ENCODE measurements around the gene CEP72. TPM values are rescaled to one million over a fixed set of nuclear protein-coding genes. Genes with fewer than 3 reads are reported as not detected.

The CEP72 gene
- total and polyA plus RNA-seq, 4 donors: 1.3 to 5.9 (median 2.6) TPM

DNA sequence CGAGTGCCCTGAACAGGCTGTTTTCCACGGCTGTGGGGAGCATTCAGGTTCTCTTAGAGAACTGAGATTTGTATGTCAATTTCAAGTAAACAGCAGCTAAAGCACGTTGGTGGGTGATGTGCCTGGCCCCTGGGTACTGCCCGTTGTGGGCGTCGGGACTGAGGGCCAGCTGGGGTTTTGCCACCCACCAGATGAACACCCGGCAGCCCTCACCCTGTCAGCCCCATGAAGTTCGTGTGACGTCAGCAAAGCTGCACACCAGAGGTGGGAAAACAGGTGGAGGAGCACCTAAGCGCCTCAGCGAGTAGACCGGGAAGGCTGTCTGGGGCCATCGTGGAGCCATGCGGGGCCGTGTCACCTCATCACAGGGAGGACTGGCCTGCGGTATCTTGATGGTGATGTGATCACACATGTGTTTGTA lies 9.2 kb downstream of the CEP72 start:
- DNase-seq (ENCODE audit: low spot score): no peak

DNA sequence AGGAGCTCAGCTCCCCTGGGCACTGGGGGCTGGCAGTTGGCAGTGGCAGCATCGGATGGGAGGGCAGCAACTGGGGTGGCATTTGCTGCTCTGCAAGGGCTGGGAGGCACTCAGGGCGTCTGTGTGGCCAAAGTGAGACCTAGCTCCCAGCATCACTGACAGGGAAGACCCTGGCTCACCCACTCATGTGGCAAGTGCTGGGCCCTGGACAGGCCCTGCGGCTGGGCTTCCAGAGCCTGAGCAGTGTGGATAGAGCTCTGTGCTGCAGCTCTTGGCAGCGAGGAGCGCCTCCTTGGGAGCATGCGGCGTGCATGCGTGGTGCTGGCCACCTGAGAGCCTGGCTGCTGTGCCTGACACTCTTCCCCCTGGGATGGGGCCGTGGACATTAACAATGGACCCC lies 10.2 kb downstream of the CEP72 start:
- no peak overlapping the region for H3K4me3 ChIP-seq (ENCODE audit: low read depth in 1 of 3, low read length in 3 of 3)
- no peak for DNase-seq (ENCODE audit: low spot score)
- H3K27ac ChIP-seq (ENCODE audit: low read depth in 1 of 2, low read length in 2 of 2): no peak overlapping the region
- 96% methylated on average over 9 of the region's 9 CpGs for WGBS
- H3K27me3 ChIP-seq (ENCODE audit: control insufficient read depth in 4 of 4, insufficient read depth in 4 of 4, low read length in 3 of 4): no peaks in the 10 kb centered on the region
- H3K9me3 ChIP-seq (ENCODE audit: control insufficient read depth in 4 of 4, low read length in 3 of 4): no peaks in the 10 kb centered on the region
- H3K36me3 ChIP-seq (ENCODE audit: control insufficient read depth in 4 of 4, insufficient read depth in 3 of 4, low read depth in 1 of 4, low read length in 3 of 4): peaks cover 12 to 47% (median 16%) of the 10 kb centered on the region in 4 donors
- no peak overlapping the region for H3K9ac ChIP-seq (ENCODE audit: low read depth in 1 of 2, low read length in 2 of 2)
- peaks cover 0 to 2% (median 0%) of the 10 kb centered on the region in 4 donors for H3K4me1 ChIP-seq (ENCODE audit: control insufficient read depth in 4 of 4, insufficient read depth in 4 of 4, low read length in 3 of 4)
- TF ChIP-seq RXRA (IDR thresholded peaks at IDR 0.05): no peak
- no peak for TF ChIP-seq HNF4A (conservative IDR thresholded peaks at IDR 0.05)
- TF ChIP-seq, protein P1, sequence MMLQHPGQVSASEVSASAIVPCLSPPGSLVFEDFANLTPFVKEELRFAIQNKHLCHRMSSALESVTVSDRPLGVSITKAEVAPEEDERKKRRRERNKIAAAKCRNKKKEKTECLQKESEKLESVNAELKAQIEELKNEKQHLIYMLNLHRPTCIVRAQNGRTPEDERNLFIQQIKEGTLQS (IDR thresholded peaks at IDR 0.05): no peak
- no peak for TF ChIP-seq JUND (IDR thresholded peaks at IDR 0.05)
- TF ChIP-seq, protein P2, sequence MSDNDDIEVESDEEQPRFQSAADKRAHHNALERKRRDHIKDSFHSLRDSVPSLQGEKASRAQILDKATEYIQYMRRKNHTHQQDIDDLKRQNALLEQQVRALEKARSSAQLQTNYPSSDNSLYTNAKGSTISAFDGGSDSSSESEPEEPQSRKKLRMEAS (IDR thresholded peaks at IDR 0.05): no peak
- TF ChIP-seq RAD21 (IDR thresholded peaks at IDR 0.05): no peak
- TF ChIP-seq EGR1 (IDR thresholded peaks at IDR 0.05; ENCODE audit: low read depth in 2 of 2): no peak
- no peak for TF ChIP-seq TAF1 (conservative IDR thresholded peaks at IDR 0.05)
- TF ChIP-seq SP1 (IDR thresholded peaks at IDR 0.05): no peak

More for the DNA sequence above, 9.2 kb downstream of the CEP72 start:
- Histone ChIP-seq H3K4me1 (ENCODE audit: control insufficient read depth in 4 of 4, insufficient read depth in 4 of 4, low read length in 3 of 4) (peaks cover 0 to 5% (median 0%) of the 10 kb centered on the region in 4 donors), H3K9ac (ENCODE audit: low read depth in 1 of 2, low read length in 2 of 2) (no peak overlapping the region), H3K27ac (ENCODE audit: low read depth in 1 of 2, low read length in 2 of 2) (no peak overlapping the region), H3K36me3 (ENCODE audit: control insufficient read depth in 4 of 4, insufficient read depth in 3 of 4, low read depth in 1 of 4, low read length in 3 of 4) (peaks cover 12 to 40% (median 16%) of the 10 kb centered on the region in 4 donors), H3K9me3 (ENCODE audit: control insufficient read depth in 4 of 4, low read length in 3 of 4) (no peaks in the 10 kb centered on the region), H3K4me3 (ENCODE audit: low read depth in 1 of 3, low read length in 3 of 3) (no peak overlapping the region), H3K27me3 (ENCODE audit: control insufficient read depth in 4 of 4, insufficient read depth in 4 of 4, low read length in 3 of 4) (no peaks in the 10 kb centered on the region)
- TF ChIP-seq, protein P1 (IDR thresholded peaks at IDR 0.05): no peak
- no peak for TF ChIP-seq GABPA (IDR thresholded peaks at IDR 0.05 in 1 of 2, conservative IDR thresholded peaks at IDR 0.05 in 1 of 2)
- TF ChIP-seq, protein P3, sequence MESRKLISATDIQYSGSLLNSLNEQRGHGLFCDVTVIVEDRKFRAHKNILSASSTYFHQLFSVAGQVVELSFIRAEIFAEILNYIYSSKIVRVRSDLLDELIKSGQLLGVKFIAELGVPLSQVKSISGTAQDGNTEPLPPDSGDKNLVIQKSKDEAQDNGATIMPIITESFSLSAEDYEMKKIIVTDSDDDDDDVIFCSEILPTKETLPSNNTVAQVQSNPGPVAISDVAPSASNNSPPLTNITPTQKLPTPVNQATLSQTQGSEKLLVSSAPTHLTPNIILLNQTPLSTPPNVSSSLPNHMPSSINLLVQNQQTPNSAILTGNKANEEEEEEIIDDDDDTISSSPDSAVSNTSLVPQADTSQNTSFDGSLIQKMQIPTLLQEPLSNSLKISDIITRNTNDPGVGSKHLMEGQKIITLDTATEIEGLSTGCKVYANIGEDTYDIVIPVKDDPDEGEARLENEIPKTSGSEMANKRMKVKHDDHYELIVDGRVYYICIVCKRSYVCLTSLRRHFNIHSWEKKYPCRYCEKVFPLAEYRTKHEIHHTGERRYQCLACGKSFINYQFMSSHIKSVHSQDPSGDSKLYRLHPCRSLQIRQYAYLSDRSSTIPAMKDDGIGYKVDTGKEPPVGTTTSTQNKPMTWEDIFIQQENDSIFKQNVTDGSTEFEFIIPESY (IDR thresholded peaks at IDR 0.05): no peak
- TF ChIP-seq, protein P4, sequence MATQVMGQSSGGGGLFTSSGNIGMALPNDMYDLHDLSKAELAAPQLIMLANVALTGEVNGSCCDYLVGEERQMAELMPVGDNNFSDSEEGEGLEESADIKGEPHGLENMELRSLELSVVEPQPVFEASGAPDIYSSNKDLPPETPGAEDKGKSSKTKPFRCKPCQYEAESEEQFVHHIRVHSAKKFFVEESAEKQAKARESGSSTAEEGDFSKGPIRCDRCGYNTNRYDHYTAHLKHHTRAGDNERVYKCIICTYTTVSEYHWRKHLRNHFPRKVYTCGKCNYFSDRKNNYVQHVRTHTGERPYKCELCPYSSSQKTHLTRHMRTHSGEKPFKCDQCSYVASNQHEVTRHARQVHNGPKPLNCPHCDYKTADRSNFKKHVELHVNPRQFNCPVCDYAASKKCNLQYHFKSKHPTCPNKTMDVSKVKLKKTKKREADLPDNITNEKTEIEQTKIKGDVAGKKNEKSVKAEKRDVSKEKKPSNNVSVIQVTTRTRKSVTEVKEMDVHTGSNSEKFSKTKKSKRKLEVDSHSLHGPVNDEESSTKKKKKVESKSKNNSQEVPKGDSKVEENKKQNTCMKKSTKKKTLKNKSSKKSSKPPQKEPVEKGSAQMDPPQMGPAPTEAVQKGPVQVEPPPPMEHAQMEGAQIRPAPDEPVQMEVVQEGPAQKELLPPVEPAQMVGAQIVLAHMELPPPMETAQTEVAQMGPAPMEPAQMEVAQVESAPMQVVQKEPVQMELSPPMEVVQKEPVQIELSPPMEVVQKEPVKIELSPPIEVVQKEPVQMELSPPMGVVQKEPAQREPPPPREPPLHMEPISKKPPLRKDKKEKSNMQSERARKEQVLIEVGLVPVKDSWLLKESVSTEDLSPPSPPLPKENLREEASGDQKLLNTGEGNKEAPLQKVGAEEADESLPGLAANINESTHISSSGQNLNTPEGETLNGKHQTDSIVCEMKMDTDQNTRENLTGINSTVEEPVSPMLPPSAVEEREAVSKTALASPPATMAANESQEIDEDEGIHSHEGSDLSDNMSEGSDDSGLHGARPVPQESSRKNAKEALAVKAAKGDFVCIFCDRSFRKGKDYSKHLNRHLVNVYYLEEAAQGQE (IDR thresholded peaks at IDR 0.05): no peak
- TF ChIP-seq SP1 (IDR thresholded peaks at IDR 0.05): no peak
- no peak for TF ChIP-seq FOXA1 (IDR thresholded peaks at IDR 0.05)
- no peak for TF ChIP-seq EGR1 (IDR thresholded peaks at IDR 0.05; ENCODE audit: low read depth in 2 of 2)
- no peak for TF ChIP-seq HNF4G (IDR thresholded peaks at IDR 0.05)
- no peak for TF ChIP-seq YY1 (IDR thresholded peaks at IDR 0.05)
- TF ChIP-seq TAF1 (conservative IDR thresholded peaks at IDR 0.05): no peak
- TF ChIP-seq RAD21 (IDR thresholded peaks at IDR 0.05): no peak
- TF ChIP-seq, protein P5, sequence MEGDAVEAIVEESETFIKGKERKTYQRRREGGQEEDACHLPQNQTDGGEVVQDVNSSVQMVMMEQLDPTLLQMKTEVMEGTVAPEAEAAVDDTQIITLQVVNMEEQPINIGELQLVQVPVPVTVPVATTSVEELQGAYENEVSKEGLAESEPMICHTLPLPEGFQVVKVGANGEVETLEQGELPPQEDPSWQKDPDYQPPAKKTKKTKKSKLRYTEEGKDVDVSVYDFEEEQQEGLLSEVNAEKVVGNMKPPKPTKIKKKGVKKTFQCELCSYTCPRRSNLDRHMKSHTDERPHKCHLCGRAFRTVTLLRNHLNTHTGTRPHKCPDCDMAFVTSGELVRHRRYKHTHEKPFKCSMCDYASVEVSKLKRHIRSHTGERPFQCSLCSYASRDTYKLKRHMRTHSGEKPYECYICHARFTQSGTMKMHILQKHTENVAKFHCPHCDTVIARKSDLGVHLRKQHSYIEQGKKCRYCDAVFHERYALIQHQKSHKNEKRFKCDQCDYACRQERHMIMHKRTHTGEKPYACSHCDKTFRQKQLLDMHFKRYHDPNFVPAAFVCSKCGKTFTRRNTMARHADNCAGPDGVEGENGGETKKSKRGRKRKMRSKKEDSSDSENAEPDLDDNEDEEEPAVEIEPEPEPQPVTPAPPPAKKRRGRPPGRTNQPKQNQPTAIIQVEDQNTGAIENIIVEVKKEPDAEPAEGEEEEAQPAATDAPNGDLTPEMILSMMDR (IDR thresholded peaks at IDR 0.05; ENCODE audit: low read depth, low read length, missing input control): no peak
- no peak for TF ChIP-seq FOXA2 (IDR thresholded peaks at IDR 0.05)
- TF ChIP-seq JUND (IDR thresholded peaks at IDR 0.05): no peak
- TF ChIP-seq RXRA (IDR thresholded peaks at IDR 0.05): no peak
- TF ChIP-seq, protein P2 (IDR thresholded peaks at IDR 0.05): no peak
- WGBS: 96% methylated on average over 16 of the region's 16 CpGs
